IMR-90 (cell line): Measurements from ENCODE around the gene EXOC4. TPM values are rescaled to one million over a fixed set of nuclear protein-coding genes. Genes with fewer than 3 reads are reported as not detected.

Source experiments
- ATAC-seq: fragments of 200-7000 bp; cut with Tn5 transposase; 2 replicates; pipeline ENCODE4 v1.9.1; 2020; ENCODE audit warnings: low read depth, mild to moderate bottlenecking, moderate library complexity
- BruUV-seq: library from RNA; stranded (reverse); fragments of 400-500 nt; replicated peaks from 2 replicates; lab custom pipeline; 2021; lab: Mats Ljungman, UMichigan
- CTCF ChIA-PET: fragments of 300-600 bp; formaldehyde crosslinking; extraction: SDS; loops from one replicate; lab custom pipeline; 2021; ENCODE audit warnings: antibody characterized with exemption; lab: Yijun Ruan, JAX
- POLR2A ChIA-PET: fragments of 300-600 bp; sonication (Branson Sonifier 250); formaldehyde crosslinking; loops from one replicate; lab custom pipeline; 2022; ENCODE audit warnings: antibody characterized with exemption; ENCODE audit not compliant: unreplicated experiment; lab: Charles Lee
- DNase-seq: peaks from one replicate; pipeline ENCODE4 v3.0.0; 2013
- H2AFZ ChIP-seq: replicated peaks from 2 replicates; pipeline ENCODE3; 2013; ENCODE audit warnings: low read length, mild to moderate bottlenecking; ENCODE audit not compliant: poor library complexity
- H2AK5ac ChIP-seq: 2 replicates; pipeline ENCODE4 v1.6.1; 2013; ENCODE audit warnings: low read depth, low read length, inconsistent platforms
- H2AK9ac ChIP-seq: replicated peaks from 2 replicates; pipeline ENCODE3; 2013; ENCODE audit warnings: mild to moderate bottlenecking, low read depth, low read length, moderate library complexity; ENCODE audit not compliant: poor library complexity
- H2BK120ac ChIP-seq: 2 replicates; pipeline ENCODE4 v1.6.1; 2013; ENCODE audit warnings: low read depth, low read length, inconsistent platforms
- H2BK15ac ChIP-seq: 3 replicates; pipeline ENCODE4 v1.6.1; 2013; ENCODE audit warnings: low read depth, low read length, inconsistent platforms
- H2BK20ac ChIP-seq: 2 replicates; pipeline ENCODE4 v1.6.1; 2013; ENCODE audit warnings: low read depth, mild to moderate bottlenecking, inconsistent platforms, low read length, moderate library complexity
- H2BK5ac ChIP-seq: 2 replicates; pipeline ENCODE4 v1.6.1; 2013; ENCODE audit warnings: mild to moderate bottlenecking, low read depth, low read length, inconsistent platforms; ENCODE audit not compliant: poor library complexity, severe bottlenecking
- H3K14ac ChIP-seq: replicated peaks from 2 replicates; pipeline ENCODE4 v1.6.1; 2013; ENCODE audit warnings: low read depth, low read length, inconsistent platforms
- H3K18ac ChIP-seq: 2 replicates; pipeline ENCODE4 v1.6.1; 2013; ENCODE audit warnings: low read depth, low read length, control low read depth
- H3K23ac ChIP-seq: 2 replicates; pipeline ENCODE4 v1.6.1; 2013; ENCODE audit warnings: low read depth, low read length, inconsistent platforms
- H3K27ac ChIP-seq: 2 replicates; pipeline ENCODE4 v1.5.1; 2013; ENCODE audit warnings: mild to moderate bottlenecking, control low read depth, low read length; ENCODE audit not compliant: insufficient read depth
- H3K27me3 ChIP-seq: 2 replicates; pipeline ENCODE4 v1.6.1; 2013; ENCODE audit warnings: low read length; ENCODE audit not compliant: control insufficient read depth, insufficient read depth
- H3K36me3 ChIP-seq: 2 replicates; pipeline ENCODE4 v1.6.1; 2013; ENCODE audit warnings: low read length, mixed read lengths; ENCODE audit not compliant: control insufficient read depth, insufficient read depth
- H3K4ac ChIP-seq: 2 replicates; pipeline ENCODE4 v1.6.1; 2013; ENCODE audit warnings: low read depth, low read length, inconsistent platforms
- H3K4me1 ChIP-seq: 2 replicates; pipeline ENCODE4 v1.6.1; 2013; ENCODE audit warnings: low read length, mixed read lengths; ENCODE audit not compliant: control insufficient read depth, insufficient read depth
- H3K4me2 ChIP-seq: 2 replicates; pipeline ENCODE4 v1.6.1; 2013; ENCODE audit warnings: low read depth, mild to moderate bottlenecking, control low read depth, low read length, moderate library complexity
- H3K4me3 ChIP-seq: 2 replicates; pipeline ENCODE4 v1.5.1; 2013; ENCODE audit warnings: low read depth, mild to moderate bottlenecking, control low read depth, low read length, moderate library complexity; ENCODE audit not compliant: insufficient read depth
- H3K56ac ChIP-seq: 2 replicates; pipeline ENCODE4 v1.6.1; 2013; ENCODE audit warnings: low read length, inconsistent platforms; ENCODE audit not compliant: insufficient read depth; ENCODE audit errors: extremely low read depth
- H3K79me1 ChIP-seq, 2 experiments: 2 replicates each; pipeline ENCODE4 v1.6.1; 2013; ENCODE audit warnings: low read length in 2 of 2, inconsistent platforms in 1 of 2, low read depth in 1 of 2
- H3K9ac ChIP-seq: 2 replicates; pipeline ENCODE4 v1.6.1; 2013; ENCODE audit warnings: low read depth, low read length, control low read depth
- H3K9me1 ChIP-seq: 2 replicates; pipeline ENCODE4 v1.6.1; 2013; ENCODE audit warnings: low read length, inconsistent platforms; ENCODE audit not compliant: insufficient read depth
- H3K9me3 ChIP-seq: 2 replicates; pipeline ENCODE4 v1.6.1; 2013; ENCODE audit warnings: low read length; ENCODE audit not compliant: control insufficient read depth, insufficient read depth
- H4K20me1 ChIP-seq: 2 replicates; pipeline ENCODE4 v1.6.1; 2013; ENCODE audit warnings: low read length, inconsistent platforms; ENCODE audit not compliant: insufficient read depth
- H4K5ac ChIP-seq: 2 replicates; pipeline ENCODE4 v1.6.1; 2013; ENCODE audit warnings: mild to moderate bottlenecking, low read depth, low read length, control low read depth
- H4K8ac ChIP-seq, 2 experiments: 2 replicates each; pipeline ENCODE4 v1.6.1; 2013; ENCODE audit warnings: low read depth in 2 of 2, low read length in 2 of 2, control low read depth in 1 of 2, inconsistent platforms in 1 of 2
- H4K91ac ChIP-seq: 2 replicates; pipeline ENCODE4 v1.6.1; 2013; ENCODE audit warnings: low read depth, low read length, inconsistent platforms; ENCODE audit not compliant: insufficient read depth
- ELK1 ChIP-seq: fragments of 150-350 bp; IDR thresholded peaks from 2 replicates; pipeline ENCODE4 v1.6.1; 2016; ENCODE audit warnings: low read depth, mild to moderate bottlenecking, low read length, moderate library complexity, borderline replicate concordance
- SMC3 ChIP-seq: fragments of 150-350 bp; IDR thresholded peaks from 2 replicates; pipeline ENCODE4 v1.6.1; 2016; ENCODE audit warnings: low read depth, mild to moderate bottlenecking, antibody characterized with exemption, low read length, moderate library complexity
- WGBS, 2 experiments: methylation state at CpG; one replicate each; pipeline versions ENCODE4 v1.1.5 to v1.1.7; 2013; ENCODE audit warnings: missing lambda C conversion rate in 2 of 2; ENCODE audit not compliant: insufficient read length in 1 of 2; ENCODE audit errors: extremely low coverage in 2 of 2; 5-methylcytosine and 5-hydroxymethylcytosine counted together
- dilution Hi-C: fragments of 300-500 bp; cut with HindIII; formaldehyde crosslinking; loops from one replicate; pipeline ENCODE4 v1.14.3; 2018; ENCODE audit warnings: low sequenced_read_pairs; ENCODE audit not compliant: unreplicated experiment
- in situ Hi-C: fragments of 300-500 bp; cut with MboI; formaldehyde crosslinking; loops from 3 replicates; pipeline ENCODE4 v1.14.3; 2019; ENCODE audit warnings: low sequenced_read_pairs, inconsistent platforms, mixed read lengths
- intact Hi-C: fragments of 100-400 bp; cut with micrococcal nuclease; formaldehyde crosslinking; loops from 2 replicates; pipeline ENCODE4 v1.10.0; 2022
- polyA plus RNA-seq, 3 experiments: library from polyadenylated mRNA; depleted of rRNA; stranded (reverse); fragments of >200 nt; gene quantifications; 2 replicates each; pipeline ENCODE4 v1.2.3, GENCODE V29; 2012; ENCODE audit warnings: low replicate concordance in 1 of 3
- total RNA-seq: library from RNA; depleted of rRNA; stranded (reverse); fragments of >200 nt; gene quantifications from 2 replicates; pipeline ENCODE4 v1.2.3, GENCODE V29; 2012

Gene EXOC4
- total and polyA plus RNA-seq, 2 of the 4 experiments (the other 2 are of a cell fraction), result 25.4 to 94.6 TPM

GRCh38 chr7:133274265-133274664 lies 21.4 kb downstream of the EXOC4 start:
- Histone ChIP-seq H2BK120ac (no peak overlapping the region), H3K27me3 (no peaks in the 10 kb centered on the region), H3K4me1 (peaks cover 3% of the 10 kb centered on the region), H3K56ac (no peak overlapping the region), H3K9ac (no peak overlapping the region), H2AK5ac (no peak overlapping the region), H3K14ac (no peak overlapping the region), H4K5ac (no peak overlapping the region), H3K4ac (no peak overlapping the region), H3K4me3 (no peak overlapping the region), H3K36me3 (peaks cover 11% of the 10 kb centered on the region), H3K18ac (no peak overlapping the region), H2AFZ (no peak overlapping the region), H4K20me1 (no peaks in the 10 kb centered on the region; the same call in 1 of the 2 replicates), H2BK20ac (no peak overlapping the region), H2BK5ac (no peak overlapping the region), H3K27ac (no peak overlapping the region), H3K9me1 (peaks cover 7% of the 10 kb centered on the region), H2AK9ac (no peak overlapping the region), H3K79me1 (peaks cover 17 to 44% of the 10 kb centered on the region in 2 experiments), H2BK15ac (no peak overlapping the region), H4K91ac (no peak overlapping the region), H4K8ac (no peak overlapping the region), H3K4me2 (no peak overlapping the region), H3K9me3 (no peaks in the 10 kb centered on the region), H3K23ac (no peak overlapping the region)
- dilution Hi-C loops (no loop called here), in situ Hi-C loops (no loop called here), intact Hi-C loops (no loop called here)
- CTCF ChIA-PET, result no interaction called here
- no peak for DNase-seq
- no peak for TF ChIP-seq ELK1
- TF ChIP-seq SMC3, result no peak
- WGBS, 2 experiments, result no CpG with 5 or more reads among the region's 1 CpG
- BruUV-seq, result no TSS peak
- no peak for ATAC-seq
- POLR2A ChIA-PET, result no interaction called here
